ENCODE results near the gene KRTAP3-3.

KRTAP3-3 gene

DNA sequence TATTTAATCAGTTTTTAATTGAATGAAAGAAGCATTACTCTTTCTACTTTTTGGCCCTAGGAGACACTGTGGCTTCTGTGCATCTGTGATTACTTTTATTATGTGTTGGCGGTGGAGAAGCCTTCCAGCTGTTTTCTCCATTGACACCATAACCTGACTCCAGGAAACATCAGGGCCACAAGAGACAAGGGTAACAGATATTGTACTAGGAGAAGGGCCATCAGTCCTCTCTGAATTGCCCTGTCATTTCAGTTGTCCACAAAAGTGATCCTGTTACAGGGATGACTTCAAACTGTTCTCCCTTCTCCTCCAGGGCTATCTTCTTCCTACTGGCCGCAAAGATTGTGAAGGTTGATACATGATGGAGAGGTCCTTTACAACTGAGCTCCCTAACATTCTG, 41.8 kb downstream of the KRTAP3-3 start:
- no peak overlapping the region for H2AFZ ChIP-seq
- no peaks in the 10 kb centered on the region for H3K27me3 ChIP-seq (ENCODE audit: control insufficient read depth, insufficient read depth, low read length)
- TF ChIP-seq, protein P1, sequence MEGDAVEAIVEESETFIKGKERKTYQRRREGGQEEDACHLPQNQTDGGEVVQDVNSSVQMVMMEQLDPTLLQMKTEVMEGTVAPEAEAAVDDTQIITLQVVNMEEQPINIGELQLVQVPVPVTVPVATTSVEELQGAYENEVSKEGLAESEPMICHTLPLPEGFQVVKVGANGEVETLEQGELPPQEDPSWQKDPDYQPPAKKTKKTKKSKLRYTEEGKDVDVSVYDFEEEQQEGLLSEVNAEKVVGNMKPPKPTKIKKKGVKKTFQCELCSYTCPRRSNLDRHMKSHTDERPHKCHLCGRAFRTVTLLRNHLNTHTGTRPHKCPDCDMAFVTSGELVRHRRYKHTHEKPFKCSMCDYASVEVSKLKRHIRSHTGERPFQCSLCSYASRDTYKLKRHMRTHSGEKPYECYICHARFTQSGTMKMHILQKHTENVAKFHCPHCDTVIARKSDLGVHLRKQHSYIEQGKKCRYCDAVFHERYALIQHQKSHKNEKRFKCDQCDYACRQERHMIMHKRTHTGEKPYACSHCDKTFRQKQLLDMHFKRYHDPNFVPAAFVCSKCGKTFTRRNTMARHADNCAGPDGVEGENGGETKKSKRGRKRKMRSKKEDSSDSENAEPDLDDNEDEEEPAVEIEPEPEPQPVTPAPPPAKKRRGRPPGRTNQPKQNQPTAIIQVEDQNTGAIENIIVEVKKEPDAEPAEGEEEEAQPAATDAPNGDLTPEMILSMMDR (IDR thresholded peaks at IDR 0.05), result no peak
- H3K9ac ChIP-seq, result no peak overlapping the region
- H3K4me1 ChIP-seq, result no peaks in the 10 kb centered on the region
- no peaks in the 10 kb centered on the region for H3K79me2 ChIP-seq
- H3K4me2 ChIP-seq (ENCODE audit: low read length), result no peak overlapping the region
- H3K9me3 ChIP-seq (ENCODE audit: control insufficient read depth, low read length), result no peaks in the 10 kb centered on the region
- H3K4me3 ChIP-seq (ENCODE audit: low read depth, low read length), result no peak overlapping the region
- H3K27ac ChIP-seq, result no peak overlapping the region
- no peaks in the 10 kb centered on the region for H3K36me3 ChIP-seq (ENCODE audit: control insufficient read depth, insufficient read depth, low read length)

DNA sequence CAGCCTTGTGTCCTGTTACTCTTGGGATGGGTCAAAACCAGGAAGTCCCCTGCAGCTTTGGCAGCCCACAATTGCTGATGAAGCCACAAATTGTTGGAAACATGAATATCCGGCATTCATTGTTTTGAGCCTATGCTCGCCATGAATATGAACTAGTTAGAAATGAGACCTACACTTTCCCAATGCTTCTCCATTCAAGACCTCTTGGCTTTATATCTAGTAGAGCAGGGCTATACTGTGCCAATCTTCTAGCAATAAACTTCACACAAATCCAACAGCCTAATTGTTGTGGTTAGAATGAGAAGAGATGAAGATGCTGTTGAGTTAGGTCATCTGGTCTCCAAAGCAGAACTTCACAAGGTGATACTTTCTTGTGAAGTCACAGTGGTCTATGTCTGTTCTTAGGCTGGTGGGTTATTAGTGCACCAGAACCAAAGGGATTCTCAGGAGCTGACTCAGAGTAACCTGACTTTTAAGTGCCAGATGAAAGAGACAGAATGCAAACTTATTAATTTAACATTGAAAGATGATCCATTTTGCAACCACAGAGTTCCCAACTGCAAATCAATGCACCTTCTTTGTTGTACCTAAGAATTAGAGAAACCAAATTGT, 42.8 kb downstream of the KRTAP3-3 start:
- Histone ChIP-seq H3K4me3 (ENCODE audit: low read depth, low read length) (no peak overlapping the region), H2AFZ (no peak overlapping the region), H3K9ac (no peak overlapping the region), H3K4me1 (no peaks in the 10 kb centered on the region), H3K36me3 (ENCODE audit: control insufficient read depth, insufficient read depth, low read length) (no peaks in the 10 kb centered on the region), H3K79me2 (no peaks in the 10 kb centered on the region), H3K27me3 (ENCODE audit: control insufficient read depth, insufficient read depth, low read length) (no peaks in the 10 kb centered on the region), H3K9me3 (ENCODE audit: control insufficient read depth, low read length) (no peaks in the 10 kb centered on the region), H3K4me2 (ENCODE audit: low read length) (no peak overlapping the region), H3K27ac (no peak overlapping the region)
- TF ChIP-seq, protein P1 (IDR thresholded peaks at IDR 0.05), result no peak

DNA sequence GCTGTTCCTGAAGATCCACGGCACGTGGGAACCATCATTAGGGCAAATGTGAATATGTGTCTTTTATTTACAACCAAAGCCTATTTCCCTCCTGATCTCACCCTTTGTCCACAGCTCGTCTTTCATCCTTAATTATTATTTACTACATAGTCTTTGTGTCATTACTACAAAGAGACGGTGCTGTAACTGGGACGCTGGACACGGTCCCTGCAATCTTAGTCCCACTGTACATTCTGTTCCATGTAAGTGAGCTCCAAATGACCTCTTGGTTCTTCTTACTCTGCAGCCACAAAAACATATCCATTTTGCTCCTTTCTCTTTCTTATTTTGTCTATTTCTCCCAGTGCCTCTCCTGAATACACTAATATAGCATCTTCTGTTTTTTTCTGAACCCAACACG, 43.8 kb downstream of the KRTAP3-3 start:
- no peak overlapping the region for H3K27ac ChIP-seq
- H3K36me3 ChIP-seq (ENCODE audit: control insufficient read depth, insufficient read depth, low read length), result no peaks in the 10 kb centered on the region
- no peaks in the 10 kb centered on the region for H3K79me2 ChIP-seq
- H3K4me2 ChIP-seq (ENCODE audit: low read length), result no peak overlapping the region
- no peak overlapping the region for H3K4me3 ChIP-seq (ENCODE audit: low read depth, low read length)
- H3K4me1 ChIP-seq, result no peaks in the 10 kb centered on the region
- no peaks in the 10 kb centered on the region for H3K27me3 ChIP-seq (ENCODE audit: control insufficient read depth, insufficient read depth, low read length)
- H3K9me3 ChIP-seq (ENCODE audit: control insufficient read depth, low read length), result no peaks in the 10 kb centered on the region
- H3K9ac ChIP-seq, result no peak overlapping the region
- no peak overlapping the region for H2AFZ ChIP-seq
- TF ChIP-seq, protein P1 (IDR thresholded peaks at IDR 0.05), result no peak

DNA sequence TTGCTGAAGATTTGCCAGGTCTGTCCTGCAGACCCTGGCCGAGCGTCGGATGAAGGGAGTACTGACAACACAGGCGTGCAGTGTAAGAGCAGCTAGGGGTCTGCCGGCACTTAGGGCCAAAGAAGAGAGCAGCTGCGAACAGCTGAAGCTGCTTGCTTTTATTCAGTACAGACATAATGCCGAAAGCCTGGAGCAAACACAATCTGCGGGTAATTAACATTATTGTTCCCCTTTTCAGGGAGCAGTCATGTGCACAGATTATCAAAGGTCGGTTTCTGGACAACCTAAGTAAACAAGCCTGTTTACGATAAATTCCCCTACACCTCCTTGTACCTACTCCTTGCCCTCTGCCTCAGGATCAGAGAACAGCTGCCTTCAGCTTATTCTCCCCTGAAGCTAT, 44.5 kb downstream of the KRTAP3-3 start:
- no peaks in the 10 kb centered on the region for H3K36me3 ChIP-seq (ENCODE audit: control insufficient read depth, insufficient read depth, low read length)
- H3K27me3 ChIP-seq (ENCODE audit: control insufficient read depth, insufficient read depth, low read length), result no peaks in the 10 kb centered on the region
- no peak overlapping the region for H3K4me3 ChIP-seq (ENCODE audit: low read depth, low read length)
- no peaks in the 10 kb centered on the region for H3K79me2 ChIP-seq
- no peak overlapping the region for H2AFZ ChIP-seq
- no peaks in the 10 kb centered on the region for H3K9me3 ChIP-seq (ENCODE audit: control insufficient read depth, low read length)
- no peaks in the 10 kb centered on the region for H3K4me1 ChIP-seq
- TF ChIP-seq, protein P1 (IDR thresholded peaks at IDR 0.05), result no peak
- H3K4me2 ChIP-seq (ENCODE audit: low read length), result no peak overlapping the region
- no peak overlapping the region for H3K27ac ChIP-seq
- no peak overlapping the region for H3K9ac ChIP-seq

DNA sequence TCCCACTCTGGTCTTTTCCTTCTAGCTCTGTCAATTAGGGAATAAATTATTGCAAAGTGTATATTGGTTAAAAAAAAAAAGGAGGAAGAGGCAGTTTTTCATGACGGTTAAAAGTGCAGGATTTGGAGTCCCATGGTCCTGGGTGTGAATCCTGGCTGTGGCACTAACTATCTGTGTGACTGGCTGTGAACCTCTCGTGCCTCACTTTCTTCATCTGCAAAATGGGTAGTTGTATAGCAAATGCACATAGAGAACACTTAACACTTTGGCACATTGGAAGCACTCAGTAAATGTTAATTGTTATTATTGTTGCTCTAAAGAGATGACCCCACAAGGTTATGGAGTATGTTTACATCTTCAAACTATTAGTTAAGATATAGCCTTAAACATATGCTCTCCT, 46.0 kb downstream of the KRTAP3-3 start:
- Histone ChIP-seq H3K36me3 (ENCODE audit: control insufficient read depth, insufficient read depth, low read length) (no peaks in the 10 kb centered on the region), H3K9ac (no peak overlapping the region), H2AFZ (no peak overlapping the region), H3K79me2 (no peaks in the 10 kb centered on the region), H3K4me1 (no peaks in the 10 kb centered on the region), H3K9me3 (ENCODE audit: control insufficient read depth, low read length) (no peaks in the 10 kb centered on the region), H3K27ac (no peak overlapping the region), H3K27me3 (ENCODE audit: control insufficient read depth, insufficient read depth, low read length) (no peaks in the 10 kb centered on the region), H3K4me2 (ENCODE audit: low read length) (no peak overlapping the region), H3K4me3 (ENCODE audit: low read depth, low read length) (no peak overlapping the region)
- TF ChIP-seq, protein P1 (IDR thresholded peaks at IDR 0.05), result no peak
